H9 (cell line): ENCODE data around the gene RAD21L1. TPM values are rescaled to one million over a fixed set of nuclear protein-coding genes. Genes with fewer than 3 reads are reported as not detected.

Source experiments
- DNase-seq: peaks from one replicate; pipeline ENCODE4 v3.0.0-alpha.2; 2017
- H2AFZ ChIP-seq: one replicate; pipeline ENCODE4 v1.6.1; 2013; ENCODE audit warnings: mild to moderate bottlenecking, low read length, control low read depth, moderate library complexity
- H2AK5ac ChIP-seq: 2 replicates; pipeline ENCODE4 v1.6.1; 2013; ENCODE audit warnings: low read length, control low read depth, mixed read lengths; ENCODE audit not compliant: insufficient read length
- H2BK120ac ChIP-seq: one replicate; pipeline ENCODE4 v1.6.1; 2013; ENCODE audit warnings: low read depth, mild to moderate bottlenecking, low read length, control low read depth, inconsistent platforms; ENCODE audit not compliant: poor library complexity, severe bottlenecking
- H2BK12ac ChIP-seq: 2 replicates; pipeline ENCODE4 v1.6.1; 2013; ENCODE audit warnings: low read length, control low read depth, mixed read lengths, low read depth; ENCODE audit not compliant: insufficient read length
- H2BK15ac ChIP-seq: 2 replicates; pipeline ENCODE4 v1.6.1; 2013; ENCODE audit warnings: low read depth, low read length, control low read depth
- H2BK20ac ChIP-seq: one replicate; pipeline ENCODE4 v1.6.1; 2013; ENCODE audit warnings: low read depth, mild to moderate bottlenecking, low read length, control low read depth, inconsistent platforms; ENCODE audit not compliant: poor library complexity, severe bottlenecking
- H2BK5ac ChIP-seq: 2 replicates; pipeline ENCODE4 v1.6.1; 2013; ENCODE audit warnings: low read length, control low read depth, mixed read lengths; ENCODE audit not compliant: insufficient read length
- H3K14ac ChIP-seq: 2 replicates; pipeline ENCODE4 v1.6.1; 2013; ENCODE audit warnings: low read length, control low read depth; ENCODE audit not compliant: insufficient read depth
- H3K18ac ChIP-seq: 2 replicates; pipeline ENCODE4 v1.6.1; 2013; ENCODE audit warnings: low read depth, mild to moderate bottlenecking, mixed read lengths, low read length, control low read depth; ENCODE audit not compliant: insufficient read length
- H3K23ac ChIP-seq: 2 replicates; pipeline ENCODE4 v1.6.1; 2013; ENCODE audit warnings: low read length, control low read depth, mixed read lengths, low read depth; ENCODE audit not compliant: insufficient read length
- H3K23me2 ChIP-seq: 2 replicates; pipeline ENCODE4 v1.6.1; 2013; ENCODE audit warnings: low read depth, mild to moderate bottlenecking, mixed read lengths, low read length, control low read depth; ENCODE audit not compliant: insufficient read length, poor library complexity, severe bottlenecking
- H3K27ac ChIP-seq: 2 replicates; pipeline ENCODE4 v1.5.1; 2013; ENCODE audit warnings: low read length, control low read depth, mixed read lengths, low read depth; ENCODE audit not compliant: insufficient read length
- H3K27me3 ChIP-seq: 2 replicates; pipeline ENCODE4 v1.6.1; 2013; ENCODE audit warnings: low read length, control low read depth, inconsistent platforms; ENCODE audit not compliant: insufficient read depth
- H3K4ac ChIP-seq: 2 replicates; pipeline ENCODE4 v1.6.1; 2013; ENCODE audit warnings: low read depth, mild to moderate bottlenecking, control low read depth, inconsistent platforms, low read length, moderate library complexity
- H3K4me1 ChIP-seq: 2 replicates; pipeline ENCODE4 v1.6.1; 2013; ENCODE audit warnings: low read length, control low read depth, inconsistent platforms; ENCODE audit not compliant: insufficient read depth
- H3K4me2 ChIP-seq: 2 replicates; pipeline ENCODE4 v1.6.1; 2013; ENCODE audit warnings: low read length, control low read depth, mixed read lengths; ENCODE audit not compliant: insufficient read length, insufficient read depth
- H3K56ac ChIP-seq: 2 replicates; pipeline ENCODE4 v1.6.1; 2013; ENCODE audit warnings: low read depth, mild to moderate bottlenecking, mixed read lengths, low read length, control low read depth; ENCODE audit not compliant: insufficient read length
- H3K79me1 ChIP-seq: 2 replicates; pipeline ENCODE4 v1.6.1; 2013; ENCODE audit warnings: low read depth, mild to moderate bottlenecking, moderate library complexity, low read length, control low read depth, inconsistent platforms; ENCODE audit not compliant: insufficient read depth, poor library complexity, severe bottlenecking
- H3K79me2 ChIP-seq: 2 replicates; pipeline ENCODE4 v1.6.1; 2013; ENCODE audit warnings: low read length, control low read depth, inconsistent platforms; ENCODE audit not compliant: insufficient read depth
- H3K9ac ChIP-seq: 2 replicates; pipeline ENCODE4 v1.6.1; 2013; ENCODE audit warnings: low read length, control low read depth, mixed read lengths; ENCODE audit not compliant: insufficient read length; ENCODE audit errors: extremely low read depth
- H3K9me3 ChIP-seq: one replicate; pipeline ENCODE4 v1.6.1; 2013; ENCODE audit warnings: low read depth, low read length, inconsistent platforms; ENCODE audit not compliant: control insufficient read depth
- H3T11ph ChIP-seq: one replicate; pipeline ENCODE4 v1.6.1; 2013; ENCODE audit warnings: mild to moderate bottlenecking, low read length, control low read depth, inconsistent platforms
- H4K20me1 ChIP-seq: one replicate; pipeline ENCODE4 v1.6.1; 2013; ENCODE audit not compliant: control insufficient read depth, insufficient read length, insufficient read depth
- H4K5ac ChIP-seq: 2 replicates; pipeline ENCODE4 v1.6.1; 2013; ENCODE audit warnings: low read depth, mild to moderate bottlenecking, mixed read lengths, low read length, control low read depth; ENCODE audit not compliant: insufficient read length
- H4K8ac ChIP-seq: replicated peaks from 2 replicates; pipeline ENCODE4 v1.6.1; 2013; ENCODE audit warnings: low read length, control low read depth, mixed read lengths, low read depth; ENCODE audit not compliant: insufficient read length
- H4K91ac ChIP-seq: 2 replicates; pipeline ENCODE4 v1.6.1; 2013; ENCODE audit warnings: low read depth, mild to moderate bottlenecking, moderate library complexity, mixed read lengths, low read length, control low read depth; ENCODE audit not compliant: insufficient read length
- H3K27ac Mint-ChIP-seq, 3 experiments: 2 replicates in 2 of 3; 3 replicates in 1 of 3; pipeline ENCODE4 v1.8.0; 2020 to 2021; ENCODE audit warnings: mixed read lengths in 3 of 3, mild to moderate bottlenecking in 1 of 3, moderate library complexity in 1 of 3
- H3K27me3 Mint-ChIP-seq: 2 replicates; pipeline ENCODE4 v1.8.0; 2021; ENCODE audit warnings: low read depth, mild to moderate bottlenecking, moderate library complexity, mixed read lengths
- H3K36me3 Mint-ChIP-seq, 3 experiments: 2 replicates in 2 of 3; 3 replicates in 1 of 3; pipeline ENCODE4 v1.8.0; 2020 to 2021; ENCODE audit warnings: low read depth in 3 of 3, mixed read lengths in 3 of 3; ENCODE audit not compliant: insufficient read depth in 1 of 3
- H3K4me1 Mint-ChIP-seq, 2 experiments: 2 replicates each; pipeline ENCODE4 v1.8.0; 2020; ENCODE audit warnings: mixed read lengths in 2 of 2
- H3K4me3 Mint-ChIP-seq, 2 experiments: 2 replicates in 1 of 2; 3 replicates in 1 of 2; pipeline ENCODE4 v1.8.0; 2020 to 2021; ENCODE audit warnings: mild to moderate bottlenecking in 2 of 2, mixed read lengths in 2 of 2, moderate library complexity in 1 of 2
- H3K9me3 Mint-ChIP-seq, 2 experiments: 2 replicates in 1 of 2; 3 replicates in 1 of 2; pipeline ENCODE4 v1.8.0; 2020; ENCODE audit warnings: mild to moderate bottlenecking in 2 of 2, mixed read lengths in 2 of 2, moderate library complexity in 1 of 2
- CTCF ChIP-seq: fragments of 200-600 bp; sonication (generic); conservative IDR thresholded peaks from 3 replicates; pipeline ENCODE4 v1.8.0; 2021; ENCODE audit warnings: antibody characterized with exemption, mild to moderate bottlenecking
- WGBS: extraction: QIAGEN DNeasy Blood & Tissue Kit; methylation state at CpG from one replicate; pipeline ENCODE4 v1.1.7; 2013; ENCODE audit warnings: missing lambda C conversion rate, low lambda C conversion rate, mixed read lengths; ENCODE audit not compliant: insufficient read length; ENCODE audit errors: extremely low coverage; 5-methylcytosine and 5-hydroxymethylcytosine counted together
- total RNA-seq: library from RNA; stranded (reverse); gene quantifications from 2 replicates; pipeline ENCODE4 v1.2.1, GENCODE V29; 2021

Gene RAD21L1
- total RNA-seq, 1 experiment from 2014 or later = not detected

DNA sequence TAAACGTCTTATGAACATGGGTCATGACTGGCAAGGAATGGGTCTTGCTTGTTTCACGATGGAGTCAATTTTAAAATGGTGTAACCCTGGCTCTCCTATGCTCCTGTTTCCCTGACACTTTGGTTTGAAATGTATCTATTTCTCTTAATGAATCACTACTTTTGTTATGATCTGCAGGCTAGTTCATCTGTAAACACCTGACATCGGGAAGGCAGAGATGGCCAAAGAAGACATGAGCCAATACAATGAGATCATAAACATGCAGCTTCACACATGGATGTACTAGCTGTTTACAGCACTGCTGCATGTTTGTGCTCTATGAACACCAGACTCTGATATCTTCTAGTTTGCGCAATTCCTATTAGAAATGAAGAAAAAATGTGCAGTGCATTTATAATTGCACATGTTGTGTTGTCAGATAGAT is 11.0 kb upstream of the RAD21L1 start:
- Histone ChIP-seq H3K18ac (no peak overlapping the region), H4K5ac (no peak overlapping the region), H3K14ac (no peak overlapping the region), H3K9ac (no peak overlapping the region), H3K27ac (no peak overlapping the region), H2BK20ac (no peak overlapping the region), H3K27me3 (no peaks in the 10 kb centered on the region), H3K23me2 (no peaks in the 10 kb centered on the region), H2AFZ (no peak overlapping the region), H3K9me3 (no peaks in the 10 kb centered on the region), H2BK15ac (no peak overlapping the region), H3K56ac (no peak overlapping the region), H2BK12ac (no peak overlapping the region), H3K79me1 (no peaks in the 10 kb centered on the region), H3K4me2 (no peak overlapping the region), H4K91ac (no peak overlapping the region), H3T11ph (no peak overlapping the region), H3K4me1 (peaks cover 5% of the 10 kb centered on the region; the same call in 1 of the 2 replicates), H2BK5ac (no peak overlapping the region), H2BK120ac (no peak overlapping the region), H3K4ac (no peak overlapping the region), H3K79me2 (no peaks in the 10 kb centered on the region), H4K20me1 (no peaks in the 10 kb centered on the region), H2AK5ac (no peak overlapping the region), H4K8ac (no peak overlapping the region), H3K23ac (no peak overlapping the region)
- TF ChIP-seq CTCF = no peak
- no peak for DNase-seq
- H3K4me1 Mint-ChIP-seq = peaks cover 34 to 39% of the 10 kb centered on the region in 2 experiments
- H3K27ac Mint-ChIP-seq = no peak overlapping the region
- peaks cover 38% of the 10 kb centered on the region for H3K27me3 Mint-ChIP-seq
- peaks cover 13 to 21% of the 10 kb centered on the region in 2 experiments for H3K9me3 Mint-ChIP-seq
- no peak overlapping the region for H3K4me3 Mint-ChIP-seq
- H3K36me3 Mint-ChIP-seq = peaks cover 1 to 9% (median 2%) of the 10 kb centered on the region in 3 experiments; a peak in 3 of 7 replicates
- no CpG with 5 or more reads among the region's 4 CpGs for WGBS
